ENCODE results near the gene TPRN.

DNA sequence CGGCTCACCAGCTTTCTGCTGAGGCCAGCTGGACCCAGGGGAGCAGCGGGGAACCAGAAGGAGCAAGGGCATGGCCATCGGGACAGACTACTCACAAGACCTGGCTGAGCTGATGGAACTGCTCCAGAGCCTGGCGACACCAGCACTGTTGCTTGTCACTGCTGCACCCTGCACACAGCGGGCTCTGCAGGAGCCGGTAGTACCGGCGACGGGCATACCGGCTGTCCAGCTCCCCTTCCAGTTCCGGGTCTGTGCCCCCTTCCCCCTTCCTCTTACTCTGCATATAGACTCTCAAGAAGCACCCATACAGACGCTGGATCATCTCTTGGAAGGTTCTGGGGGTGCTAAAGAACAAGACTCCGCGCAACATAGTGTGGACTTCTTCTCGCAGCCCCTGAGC, 13.2 kb downstream of the TPRN start:
- TF ChIP-seq, protein P1, sequence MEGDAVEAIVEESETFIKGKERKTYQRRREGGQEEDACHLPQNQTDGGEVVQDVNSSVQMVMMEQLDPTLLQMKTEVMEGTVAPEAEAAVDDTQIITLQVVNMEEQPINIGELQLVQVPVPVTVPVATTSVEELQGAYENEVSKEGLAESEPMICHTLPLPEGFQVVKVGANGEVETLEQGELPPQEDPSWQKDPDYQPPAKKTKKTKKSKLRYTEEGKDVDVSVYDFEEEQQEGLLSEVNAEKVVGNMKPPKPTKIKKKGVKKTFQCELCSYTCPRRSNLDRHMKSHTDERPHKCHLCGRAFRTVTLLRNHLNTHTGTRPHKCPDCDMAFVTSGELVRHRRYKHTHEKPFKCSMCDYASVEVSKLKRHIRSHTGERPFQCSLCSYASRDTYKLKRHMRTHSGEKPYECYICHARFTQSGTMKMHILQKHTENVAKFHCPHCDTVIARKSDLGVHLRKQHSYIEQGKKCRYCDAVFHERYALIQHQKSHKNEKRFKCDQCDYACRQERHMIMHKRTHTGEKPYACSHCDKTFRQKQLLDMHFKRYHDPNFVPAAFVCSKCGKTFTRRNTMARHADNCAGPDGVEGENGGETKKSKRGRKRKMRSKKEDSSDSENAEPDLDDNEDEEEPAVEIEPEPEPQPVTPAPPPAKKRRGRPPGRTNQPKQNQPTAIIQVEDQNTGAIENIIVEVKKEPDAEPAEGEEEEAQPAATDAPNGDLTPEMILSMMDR (IDR thresholded peaks at IDR 0.05) = no peak
- no peak for TF ChIP-seq POLR2A (IDR thresholded peaks at IDR 0.05)

Measured in body of pancreas (tissue), 4 donors.